ENCODE data around the gene DOCK4.

- TF ChIP-seq CTCF (IDR thresholded peaks at IDR 0.05; ENCODE audit: insufficient read depth, low read length, poor library complexity, severe bottlenecking): no peak
- TF ChIP-seq EZH2phosphoT487 (conservative IDR thresholded peaks at IDR 0.05; ENCODE audit: low read length): no peak
These were observed 287.7 kb downstream of the DOCK4 start for GRCh38 chr7:111918461-111918860.
